Measurements from ENCODE around the gene PKN2. TPM values are rescaled to one million over a fixed set of nuclear protein-coding genes. Genes with fewer than 3 reads are reported as not detected.
"Not testable (repeated sequence)": the region's sequence is repeated elsewhere in the genome, so short reads cannot be mapped to it uniquely, and the experiment has no call there.

PKN2 gene
- total RNA-seq, 4 donors from 2014 or later, result 30.9 to 47.8 (median 38.4) TPM

- Histone ChIP-seq H3K4me3 (no peak overlapping the region), H3K27ac (no peak overlapping the region), H3K27me3 (no peaks in the 10 kb centered on the region), H3K36me3 (peaks cover 0 to 9% of the 10 kb centered on the region in 2 donors), H3K9me3 (no peaks in the 10 kb centered on the region), H3K4me1 (peaks cover 0 to 4% (median 0%) of the 10 kb centered on the region in 3 donors)
- WGBS, 2 donors (ENCODE audit: low coverage in 1 of 2), result 89 to 96% methylated on average over 2 of the region's 2 CpGs
- ATAC-seq, result no peak
- no peak for TF ChIP-seq CTCF (IDR thresholded peaks at IDR 0.05)
- TF ChIP-seq EP300 (IDR thresholded peaks at IDR 0.05), result no peak
- no peak for TF ChIP-seq POLR2A (IDR thresholded peaks at IDR 0.05)
- TF ChIP-seq POLR2AphosphoS5 (IDR thresholded peaks at IDR 0.05), result no peak
Observed at GRCh38 chr1:88708011-88708410, 23.9 kb downstream of the PKN2 start.

GRCh38 chr1:88712907-88713306 is 28.8 kb downstream of the PKN2 start:
- H3K4me3 ChIP-seq, H3K9me3 ChIP-seq, H3K27me3 ChIP-seq, ATAC-seq, H3K27ac ChIP-seq, H3K36me3 ChIP-seq, H3K4me1 ChIP-seq: not testable (repeated sequence)
- 100% methylated on average over 1 of the region's 1 CpG for WGBS, 2 donors (ENCODE audit: low coverage in 1 of 2)

- WGBS, 2 donors (ENCODE audit: low coverage in 1 of 2), result 95 to 100% methylated on average over 2 of the region's 2 CpGs
- not testable (repeated sequence) for H3K36me3 ChIP-seq, H3K27me3 ChIP-seq, H3K9me3 ChIP-seq, H3K4me3 ChIP-seq, ATAC-seq, H3K4me1 ChIP-seq, H3K27ac ChIP-seq
Observed at GRCh38 chr1:88716571-88716970, 32.5 kb downstream of the PKN2 start.

- TF ChIP-seq POLR2A (IDR thresholded peaks at IDR 0.05) (no peak), EP300 (IDR thresholded peaks at IDR 0.05) (no peak), POLR2AphosphoS5 (IDR thresholded peaks at IDR 0.05) (no peak), CTCF (IDR thresholded peaks at IDR 0.05) (no peak)
- Histone ChIP-seq H3K4me1 (peaks cover 0 to 9% (median 0%) of the 10 kb centered on the region in 3 donors), H3K36me3 (peaks cover 0 to 4% of the 10 kb centered on the region in 2 donors), H3K27me3 (no peaks in the 10 kb centered on the region), H3K27ac (no peak overlapping the region), H3K4me3 (no peak overlapping the region), H3K9me3 (no peaks in the 10 kb centered on the region)
- WGBS, 2 donors (ENCODE audit: low coverage in 1 of 2), result 88 to 100% methylated on average over 1 to 5 of the region's 5 CpGs
- ATAC-seq, result no peak
Observed at GRCh38 chr1:88722492-88722891, 38.4 kb downstream of the PKN2 start.

GRCh38 chr1:88726697-88727096 is 42.6 kb downstream of the PKN2 start:
- peaks cover 0 to 10% of the 10 kb centered on the region in 2 donors for H3K36me3 ChIP-seq
- no peaks in the 10 kb centered on the region for H3K27me3 ChIP-seq
- TF ChIP-seq POLR2AphosphoS5 (IDR thresholded peaks at IDR 0.05) (no peak), EP300 (IDR thresholded peaks at IDR 0.05) (no peak), POLR2A (IDR thresholded peaks at IDR 0.05) (no peak), CTCF (IDR thresholded peaks at IDR 0.05) (no peak)
- H3K27ac ChIP-seq, result no peak overlapping the region
- H3K4me1 ChIP-seq, result peaks cover 7 to 38% (median 9%) of the 10 kb centered on the region in 3 donors
- no peak overlapping the region for H3K4me3 ChIP-seq
- no peak for ATAC-seq
- no peaks in the 10 kb centered on the region for H3K9me3 ChIP-seq

- no peak for TF ChIP-seq POLR2AphosphoS5 (IDR thresholded peaks at IDR 0.05)
- TF ChIP-seq EP300 (IDR thresholded peaks at IDR 0.05), result no peak
- TF ChIP-seq CTCF (IDR thresholded peaks at IDR 0.05), result no peak
- no peak for TF ChIP-seq POLR2A (IDR thresholded peaks at IDR 0.05)
- Histone ChIP-seq H3K27ac (no peak overlapping the region), H3K4me1 (peaks cover 7 to 42% (median 9%) of the 10 kb centered on the region in 3 donors), H3K4me3 (no peak overlapping the region), H3K36me3 (peaks cover 0 to 10% of the 10 kb centered on the region in 2 donors), H3K9me3 (no peaks in the 10 kb centered on the region), H3K27me3 (no peaks in the 10 kb centered on the region)
- no peak for ATAC-seq
- WGBS, 2 donors (ENCODE audit: low coverage in 1 of 2), result 80 to 100% methylated on average over 1 of the region's 1 CpG
Observed at GRCh38 chr1:88727205-88727604, 43.1 kb downstream of the PKN2 start.

Measured in gastroesophageal sphincter (tissue), 4 donors.